Sigmoid colon (tissue), 4 donors: Measurements from ENCODE around the gene CRY2.

Experiments
- EP300 ChIP-seq, 4 donors: sonication (generic); formaldehyde crosslinking; IDR thresholded peaks; one replicate each; pipeline ENCODE4 v1.6.1; 2017; ENCODE audit warnings: antibody characterized with exemption in 4 of 4
- POLR2A ChIP-seq, 2 donors: fragments of 450-650 bp; IDR thresholded peaks; one replicate each; pipeline ENCODE4 v1.6.1; 2016; ENCODE audit warnings: antibody characterized with exemption in 2 of 2, mild to moderate bottlenecking in 2 of 2, moderate library complexity in 2 of 2
- POLR2AphosphoS5 ChIP-seq, 4 donors: sonication (generic); formaldehyde crosslinking; IDR thresholded peaks; one replicate each; pipeline ENCODE4 v1.6.1; 2017; ENCODE audit warnings: antibody characterized with exemption in 4 of 4
- TF ChIP-seq, protein P1 (sequence below), 4 experiments: fragments of 450-650 bp in 3 of 4; fragments of 200-600 bp in 1 of 4; IDR thresholded peaks; one replicate each; pipeline ENCODE4 v1.5.1; 2016 to 2019; ENCODE audit warnings: antibody characterized with exemption in 4 of 4, mild to moderate bottlenecking in 3 of 4, moderate library complexity in 2 of 4

- TF ChIP-seq POLR2A (IDR thresholded peaks at IDR 0.05) (no peak), POLR2AphosphoS5 (IDR thresholded peaks at IDR 0.05) (no peak), EP300 (IDR thresholded peaks at IDR 0.05) (no peak)
- TF ChIP-seq, protein P1, sequence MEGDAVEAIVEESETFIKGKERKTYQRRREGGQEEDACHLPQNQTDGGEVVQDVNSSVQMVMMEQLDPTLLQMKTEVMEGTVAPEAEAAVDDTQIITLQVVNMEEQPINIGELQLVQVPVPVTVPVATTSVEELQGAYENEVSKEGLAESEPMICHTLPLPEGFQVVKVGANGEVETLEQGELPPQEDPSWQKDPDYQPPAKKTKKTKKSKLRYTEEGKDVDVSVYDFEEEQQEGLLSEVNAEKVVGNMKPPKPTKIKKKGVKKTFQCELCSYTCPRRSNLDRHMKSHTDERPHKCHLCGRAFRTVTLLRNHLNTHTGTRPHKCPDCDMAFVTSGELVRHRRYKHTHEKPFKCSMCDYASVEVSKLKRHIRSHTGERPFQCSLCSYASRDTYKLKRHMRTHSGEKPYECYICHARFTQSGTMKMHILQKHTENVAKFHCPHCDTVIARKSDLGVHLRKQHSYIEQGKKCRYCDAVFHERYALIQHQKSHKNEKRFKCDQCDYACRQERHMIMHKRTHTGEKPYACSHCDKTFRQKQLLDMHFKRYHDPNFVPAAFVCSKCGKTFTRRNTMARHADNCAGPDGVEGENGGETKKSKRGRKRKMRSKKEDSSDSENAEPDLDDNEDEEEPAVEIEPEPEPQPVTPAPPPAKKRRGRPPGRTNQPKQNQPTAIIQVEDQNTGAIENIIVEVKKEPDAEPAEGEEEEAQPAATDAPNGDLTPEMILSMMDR (IDR thresholded peaks at IDR 0.05) = no peak
Observed at GRCh38 chr11:45899086-45899447, 51.8 kb downstream of the CRY2 start.
